Neural progenitor cell (in vitro differentiated cells): ENCODE measurements around the gene DPM3.

ENCODE experiments used
- CTCF ChIP-seq: fragments of 200-600 bp; sonication (generic); IDR thresholded peaks from 2 replicates; pipeline ENCODE4 v1.5.1; 2017; ENCODE audit warnings: antibody characterized with exemption, mild to moderate bottlenecking
- EZH2 ChIP-seq: fragments of 200-600 bp; sonication (generic); IDR thresholded peaks from 2 replicates; pipeline ENCODE4 v1.6.1; 2017; ENCODE audit warnings: antibody characterized with exemption, mild to moderate bottlenecking, moderate library complexity
- EZH2phosphoT487 ChIP-seq: fragments of 200-600 bp; sonication (generic); IDR thresholded peaks from 2 replicates; pipeline ENCODE4 v1.6.1; 2017; ENCODE audit warnings: antibody characterized with exemption

DNA sequence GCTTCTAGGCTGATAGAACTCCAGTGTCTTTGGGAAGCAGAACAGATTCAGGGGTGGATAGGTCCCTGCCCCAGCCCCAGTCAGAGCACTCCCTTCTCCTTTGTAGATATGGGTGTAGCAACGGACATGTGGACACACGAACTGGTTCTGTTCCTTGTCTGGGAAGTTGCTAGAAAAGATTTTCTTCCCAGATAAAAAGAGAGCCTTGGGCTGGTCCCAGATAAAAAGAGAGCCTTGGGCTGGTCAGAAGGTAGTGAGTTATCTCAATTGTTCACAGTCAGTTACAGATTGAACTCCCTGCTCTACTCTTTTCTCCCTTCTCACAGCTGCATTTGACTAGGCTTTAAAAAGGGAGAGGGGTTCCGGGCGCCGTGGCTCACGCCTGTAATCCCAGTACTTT is 20.1 kb downstream of the DPM3 start:
- TF ChIP-seq CTCF = no peak
- no peak for TF ChIP-seq EZH2phosphoT487
- TF ChIP-seq EZH2 = no peak
